Measurements from ENCODE around the gene CABLES1. TPM values are rescaled to one million over a fixed set of nuclear protein-coding genes. Genes with fewer than 3 reads are reported as not detected.
"Not testable (repeated sequence)": the region's sequence is repeated elsewhere in the genome, so short reads cannot be mapped to it uniquely, and the experiment has no call there.

The CABLES1 gene
- total RNA-seq, 1 experiment from 2014 or later, result 9.6 TPM

DNA sequence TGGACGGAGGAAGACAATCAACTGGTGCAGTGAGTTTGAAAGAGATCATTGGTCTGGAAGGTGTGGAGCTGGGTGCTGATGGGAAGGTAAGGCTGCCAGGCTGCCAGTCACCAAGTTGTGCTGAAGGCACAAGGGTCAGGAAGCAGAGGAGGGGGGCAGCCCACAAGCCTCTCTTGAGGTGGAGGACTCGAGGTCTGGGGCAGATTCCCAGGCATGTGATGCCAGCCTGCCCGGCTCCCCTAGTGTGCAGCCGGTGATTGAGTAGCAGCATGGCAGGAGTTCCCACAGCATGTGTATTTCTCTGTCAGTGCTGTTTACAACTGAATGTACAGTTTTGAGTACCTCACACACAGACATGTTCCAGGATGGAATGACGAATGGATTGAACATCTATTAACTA is 99.3 kb downstream of the CABLES1 start:
- no peaks in the 10 kb centered on the region for H3K27me3 ChIP-seq (ENCODE audit: control insufficient read depth, insufficient read depth, low read length)
- H3K36me3 ChIP-seq (replicated peaks; ENCODE audit: control insufficient read depth, insufficient read depth, low read length), result peaks cover 4% of the 10 kb centered on the region
- no peak for DNase-seq

DNA sequence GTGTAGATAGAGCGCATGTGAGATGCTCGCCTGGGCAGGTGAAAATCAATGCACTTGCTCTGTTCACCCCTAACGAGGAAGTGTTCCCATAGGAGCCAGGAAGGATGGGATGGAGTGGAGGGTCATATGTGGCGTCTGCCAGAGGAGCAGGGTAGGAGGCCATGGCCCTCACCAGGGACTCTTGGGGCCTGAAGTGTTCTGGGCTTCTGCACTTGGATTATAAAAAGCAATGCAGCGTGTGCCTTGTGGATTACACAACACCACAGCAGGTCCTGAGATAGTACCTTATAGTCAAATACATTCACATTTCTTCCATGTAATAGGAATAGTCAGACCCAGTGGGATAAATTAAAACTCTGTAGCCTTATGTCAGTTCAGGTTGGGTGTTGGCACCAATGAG is 100.1 kb downstream of the CABLES1 start:
- no peak for DNase-seq
- Histone ChIP-seq H3K4me3 (ENCODE audit: insufficient read depth, low read depth, low read length) (no peak overlapping the region), H3K36me3 (replicated peaks; ENCODE audit: control insufficient read depth, insufficient read depth, low read length) (peaks cover 4% of the 10 kb centered on the region), H3K27me3 (ENCODE audit: control insufficient read depth, insufficient read depth, low read length) (no peaks in the 10 kb centered on the region)

More for the DNA sequence above, 99.3 kb downstream of the CABLES1 start:
- H3K4me3 ChIP-seq (ENCODE audit: insufficient read depth, low read depth, low read length), result no peak overlapping the region

DNA sequence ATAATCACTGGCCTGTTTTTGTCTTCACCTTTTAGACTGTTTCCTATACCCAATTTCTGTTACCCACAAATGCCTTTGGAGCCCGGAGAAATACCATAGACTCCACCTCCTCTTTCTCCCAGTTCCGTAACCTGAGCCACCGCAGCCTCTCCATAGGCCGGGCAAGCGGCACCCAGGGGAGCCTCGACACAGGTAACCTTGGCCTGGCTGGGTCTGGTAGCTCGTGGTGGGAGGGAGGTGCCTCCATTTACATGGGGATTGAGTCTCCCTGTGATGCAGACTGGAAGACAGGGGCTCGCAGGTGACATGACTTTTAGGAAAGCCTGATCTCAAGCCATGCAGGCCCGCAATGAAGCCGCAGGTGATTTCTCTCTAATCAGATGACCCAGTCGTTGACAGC is 100.6 kb downstream of the CABLES1 start:
- H3K36me3 ChIP-seq (replicated peaks; ENCODE audit: control insufficient read depth, insufficient read depth, low read length), result peaks cover 4% of the 10 kb centered on the region
- H3K4me3 ChIP-seq (ENCODE audit: insufficient read depth, low read depth, low read length), result no peak overlapping the region
- DNase-seq, result peak; percentile 78
- no peaks in the 10 kb centered on the region for H3K27me3 ChIP-seq (ENCODE audit: control insufficient read depth, insufficient read depth, low read length)

DNA sequence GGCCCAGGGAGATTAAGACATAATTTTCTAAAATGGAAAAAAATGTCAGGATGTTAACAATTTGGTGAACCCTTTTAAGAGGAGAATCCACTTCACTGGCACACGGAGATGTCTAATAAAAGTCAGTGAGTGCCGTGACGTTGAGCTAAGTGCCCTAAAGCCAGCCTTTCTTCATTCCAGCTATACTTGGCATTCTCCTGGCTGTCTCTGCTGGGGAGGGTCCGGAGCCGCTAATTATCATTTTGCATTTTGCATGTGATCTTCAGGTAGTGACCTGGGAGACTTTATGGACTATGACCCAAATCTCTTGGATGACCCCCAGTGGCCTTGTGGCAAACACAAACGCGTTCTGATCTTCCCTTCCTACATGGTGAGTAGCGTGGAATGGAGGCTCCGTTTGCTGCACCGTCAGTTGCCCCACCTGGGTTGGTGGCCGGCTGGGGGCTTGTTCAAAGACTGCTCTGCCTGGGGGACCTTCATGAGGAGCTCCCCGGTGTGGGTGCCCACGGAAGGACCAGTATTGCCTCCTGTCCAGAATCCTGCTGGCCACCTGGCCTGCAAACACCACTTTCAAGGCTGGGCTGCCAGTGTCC is 101.7 kb downstream of the CABLES1 start:
- DNase-seq, result no peak
- H3K36me3 ChIP-seq (replicated peaks; ENCODE audit: control insufficient read depth, insufficient read depth, low read length), result peaks cover 4% of the 10 kb centered on the region
- H3K27me3 ChIP-seq (ENCODE audit: control insufficient read depth, insufficient read depth, low read length), result no peaks in the 10 kb centered on the region
- H3K4me3 ChIP-seq (ENCODE audit: insufficient read depth, low read depth, low read length), result no peak overlapping the region

DNA sequence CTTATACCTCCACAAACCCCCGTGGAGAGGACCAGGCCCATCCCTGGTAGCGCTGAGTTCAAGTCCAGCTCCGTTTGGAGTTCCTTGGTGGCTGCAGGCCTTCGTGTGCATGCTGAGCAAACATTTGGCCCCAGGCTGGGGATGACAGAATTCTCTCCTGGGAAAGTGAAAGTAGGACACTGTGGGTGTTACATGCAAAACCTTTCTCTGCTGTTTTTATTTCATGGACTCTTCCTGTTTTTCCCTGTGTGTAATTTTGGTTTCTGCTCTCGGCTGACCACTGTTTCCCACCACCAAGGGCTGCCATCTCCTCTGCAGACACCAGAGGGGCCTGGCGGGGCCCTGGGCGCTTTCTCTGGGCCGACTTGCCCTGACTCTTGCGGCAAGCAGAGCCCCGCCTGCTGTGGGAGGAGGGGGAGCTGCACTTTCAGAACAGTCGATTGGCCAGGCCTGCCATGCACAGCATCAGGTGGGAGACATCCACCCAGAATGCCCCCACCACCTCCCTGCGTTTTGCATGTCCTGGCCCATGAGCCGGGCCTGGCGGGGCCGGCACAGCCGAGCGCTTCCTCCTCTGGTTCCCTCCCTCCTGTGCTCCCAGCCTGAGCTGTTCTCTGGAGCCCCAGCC is 102.4 kb downstream of the CABLES1 start:
- DNase-seq, result peak; percentile 87
- Histone ChIP-seq H3K4me3 (ENCODE audit: insufficient read depth, low read depth, low read length) (no peak overlapping the region), H3K27me3 (ENCODE audit: control insufficient read depth, insufficient read depth, low read length) (no peaks in the 10 kb centered on the region), H3K36me3 (replicated peaks; ENCODE audit: control insufficient read depth, insufficient read depth, low read length) (peaks cover 4% of the 10 kb centered on the region)

DNA sequence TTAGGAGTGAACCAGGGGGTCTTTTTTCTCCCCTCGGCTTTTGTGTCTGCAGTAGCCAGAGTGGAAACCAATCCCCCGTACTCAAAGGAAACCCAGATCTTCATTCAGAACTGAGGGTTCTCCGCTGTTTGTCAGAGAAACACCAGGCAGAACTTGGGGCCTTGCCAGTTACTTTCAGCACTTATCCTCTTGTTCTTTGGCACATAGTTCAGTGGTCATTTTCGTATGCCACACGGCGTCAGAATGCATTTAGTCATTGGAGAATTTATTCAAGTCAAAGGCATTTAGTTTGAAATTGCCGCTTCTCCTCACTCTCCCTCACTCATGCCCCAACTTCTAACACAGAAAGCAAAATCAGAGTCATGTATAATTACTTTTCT is 102.9 kb downstream of the CABLES1 start:
- H3K27me3 ChIP-seq (ENCODE audit: control insufficient read depth, insufficient read depth, low read length), result no peaks in the 10 kb centered on the region
- no peak for DNase-seq
- no peak overlapping the region for H3K4me3 ChIP-seq (ENCODE audit: insufficient read depth, low read depth, low read length)
- H3K36me3 ChIP-seq (replicated peaks; ENCODE audit: control insufficient read depth, insufficient read depth, low read length), result peaks cover 4% of the 10 kb centered on the region

DNA sequence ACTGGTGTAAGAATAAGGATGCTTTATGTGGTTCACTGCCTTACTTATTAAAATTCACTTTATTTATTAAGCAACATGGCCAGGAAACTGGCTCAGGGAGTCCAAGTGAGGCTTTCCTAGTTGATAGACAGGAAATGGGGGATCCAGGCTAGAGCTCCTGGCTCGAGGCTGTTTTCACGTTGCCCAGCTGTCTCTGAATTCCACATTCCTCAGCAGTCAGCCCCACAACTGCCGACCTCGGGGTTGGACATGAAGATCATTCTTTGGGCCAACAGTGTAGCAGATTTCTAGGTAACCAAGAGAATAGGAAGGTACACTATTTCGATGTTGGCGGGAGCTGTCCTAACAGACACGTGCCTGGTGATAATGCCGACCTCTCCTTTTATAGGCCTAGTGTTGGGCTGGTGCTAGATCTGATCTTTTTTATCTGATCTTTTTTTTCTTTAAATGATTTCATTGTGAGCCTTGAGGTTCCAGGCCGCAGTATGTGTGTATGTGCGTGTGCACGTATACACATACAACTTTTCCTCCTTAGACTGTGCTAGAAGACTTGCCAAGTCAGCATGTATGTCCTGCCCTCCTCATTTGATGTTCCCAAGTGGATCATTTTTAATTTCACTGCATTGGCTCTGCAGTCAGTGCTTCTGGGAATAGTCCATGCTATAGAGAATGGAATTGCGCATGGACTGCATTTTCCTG is 103.5 kb downstream of the CABLES1 start:
- Histone ChIP-seq H3K4me3 (ENCODE audit: insufficient read depth, low read depth, low read length) (no peak overlapping the region), H3K36me3 (replicated peaks; ENCODE audit: control insufficient read depth, insufficient read depth, low read length) (peaks cover 4% of the 10 kb centered on the region), H3K27me3 (ENCODE audit: control insufficient read depth, insufficient read depth, low read length) (no peaks in the 10 kb centered on the region)
- DNase-seq, result no peak

DNA sequence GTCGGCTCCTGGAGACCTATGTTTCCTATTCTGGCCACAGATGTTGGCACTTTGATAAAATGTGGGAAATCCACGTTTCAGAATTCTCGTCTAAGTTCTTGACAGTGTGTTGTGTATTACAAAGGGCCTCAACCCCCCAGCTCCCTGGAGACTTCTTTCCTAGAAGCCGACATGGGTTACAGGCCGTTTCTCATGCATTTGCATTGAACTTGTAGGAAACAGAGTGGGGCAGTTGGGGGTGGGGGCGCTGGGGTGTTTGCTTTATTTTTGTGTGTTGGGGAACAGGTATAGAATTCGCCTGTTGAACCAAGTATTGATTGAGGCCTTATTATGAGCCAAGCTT is 104.0 kb downstream of the CABLES1 start:
- Histone ChIP-seq H3K4me3 (ENCODE audit: insufficient read depth, low read depth, low read length) (no peak overlapping the region), H3K36me3 (replicated peaks; ENCODE audit: control insufficient read depth, insufficient read depth, low read length) (peaks cover 4% of the 10 kb centered on the region), H3K27me3 (ENCODE audit: control insufficient read depth, insufficient read depth, low read length) (no peaks in the 10 kb centered on the region)
- no peak for DNase-seq

DNA sequence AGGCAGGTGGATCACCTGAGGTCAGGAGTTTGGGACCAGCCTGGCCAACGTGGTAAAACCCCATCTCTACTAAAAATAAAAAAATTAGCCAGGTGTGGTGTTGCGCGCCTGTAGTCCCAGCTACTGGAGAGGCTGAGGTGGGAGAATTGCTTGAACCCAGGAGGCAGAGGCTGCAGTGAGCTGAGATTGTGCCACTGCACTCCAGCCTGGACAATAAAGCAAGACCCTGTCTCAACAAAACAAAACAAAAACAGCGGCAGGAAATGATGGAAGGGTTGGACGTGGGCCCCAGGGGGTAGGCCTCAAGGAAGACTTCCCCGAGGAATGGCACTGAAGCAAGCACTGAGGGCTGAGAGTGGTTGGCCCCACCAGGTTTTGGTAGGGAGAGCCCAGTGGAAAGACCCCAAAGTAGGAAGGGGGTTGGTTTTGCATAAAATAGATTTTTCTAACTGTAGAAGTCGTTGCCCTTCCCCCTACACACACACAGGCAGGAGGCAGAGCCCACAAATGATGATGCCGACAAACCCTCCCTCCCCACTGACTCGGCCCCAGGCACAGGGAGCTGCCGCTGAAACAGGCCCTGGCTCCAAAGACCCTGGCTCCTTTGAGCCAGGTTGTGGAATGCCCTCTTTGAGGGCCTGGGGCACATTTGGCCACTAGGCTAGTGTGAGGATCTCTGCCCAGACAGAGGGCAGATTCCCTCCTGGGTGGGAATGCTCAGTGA is 104.8 kb downstream of the CABLES1 start:
- Histone ChIP-seq H3K4me3 (ENCODE audit: insufficient read depth, low read depth, low read length) (no peak overlapping the region), H3K36me3 (replicated peaks; ENCODE audit: control insufficient read depth, insufficient read depth, low read length) (peaks cover 4% of the 10 kb centered on the region), H3K27me3 (ENCODE audit: control insufficient read depth, insufficient read depth, low read length) (no peaks in the 10 kb centered on the region)
- no peak for DNase-seq

DNA sequence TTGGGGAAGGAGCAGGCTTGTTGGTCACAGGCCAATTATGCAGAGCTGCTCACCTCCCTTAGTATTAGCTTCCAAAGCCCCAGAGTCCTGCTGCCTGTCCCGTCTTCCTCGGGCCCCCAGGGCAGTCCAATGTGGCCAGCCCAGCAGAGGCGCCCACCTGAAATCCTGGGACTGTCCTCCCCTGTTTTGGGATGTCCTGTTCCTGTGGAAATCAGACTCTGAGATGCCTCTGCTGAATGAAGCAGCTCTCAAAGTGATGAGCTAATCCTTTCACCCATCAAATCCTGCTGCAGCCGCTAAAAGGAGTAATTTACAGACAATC is 105.3 kb downstream of the CABLES1 start:
- DNase-seq, result no peak

DNA sequence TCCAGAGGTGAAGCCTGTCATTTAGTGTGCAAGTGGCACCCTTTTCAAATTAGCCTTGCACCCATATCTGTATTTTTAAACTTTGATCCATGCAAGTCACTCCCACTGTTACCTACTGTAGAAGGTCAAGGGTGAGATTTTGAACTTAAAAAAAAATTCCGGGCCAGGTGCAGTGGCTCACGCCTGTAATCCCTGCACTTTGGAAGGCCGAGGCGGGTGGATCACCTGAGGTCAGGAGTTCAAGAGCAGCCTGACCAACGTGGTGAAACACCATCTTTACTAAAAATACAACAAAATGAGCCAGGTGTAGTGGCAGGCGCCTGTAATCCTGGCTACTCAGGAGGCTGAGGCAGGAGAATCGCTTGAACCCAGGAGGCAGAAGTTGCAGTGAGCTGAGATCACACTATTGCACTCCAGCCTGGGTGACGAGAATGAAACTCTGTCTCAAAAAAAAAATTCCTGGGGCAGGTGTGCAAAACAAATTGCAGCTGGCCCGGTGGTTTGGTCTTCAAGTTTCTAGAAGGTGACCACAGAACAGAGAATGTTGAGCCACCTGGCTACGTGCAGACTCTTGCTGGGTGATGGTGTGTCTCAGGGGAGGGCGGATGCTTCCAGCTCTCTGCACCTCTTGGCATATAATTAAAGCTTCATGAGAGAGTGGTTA is 106.7 kb downstream of the CABLES1 start:
- DNase-seq; H3K27me3 ChIP-seq (ENCODE audit: control insufficient read depth, insufficient read depth, low read length); H3K36me3 ChIP-seq (replicated peaks; ENCODE audit: control insufficient read depth, insufficient read depth, low read length); H3K4me3 ChIP-seq (ENCODE audit: insufficient read depth, low read depth, low read length): not testable (repeated sequence)

More for the DNA sequence above, 105.3 kb downstream of the CABLES1 start:
- Histone ChIP-seq H3K27me3 (ENCODE audit: control insufficient read depth, insufficient read depth, low read length) (no peaks in the 10 kb centered on the region), H3K36me3 (replicated peaks; ENCODE audit: control insufficient read depth, insufficient read depth, low read length) (peaks cover 6% of the 10 kb centered on the region), H3K4me3 (ENCODE audit: insufficient read depth, low read depth, low read length) (no peak overlapping the region)

DNA sequence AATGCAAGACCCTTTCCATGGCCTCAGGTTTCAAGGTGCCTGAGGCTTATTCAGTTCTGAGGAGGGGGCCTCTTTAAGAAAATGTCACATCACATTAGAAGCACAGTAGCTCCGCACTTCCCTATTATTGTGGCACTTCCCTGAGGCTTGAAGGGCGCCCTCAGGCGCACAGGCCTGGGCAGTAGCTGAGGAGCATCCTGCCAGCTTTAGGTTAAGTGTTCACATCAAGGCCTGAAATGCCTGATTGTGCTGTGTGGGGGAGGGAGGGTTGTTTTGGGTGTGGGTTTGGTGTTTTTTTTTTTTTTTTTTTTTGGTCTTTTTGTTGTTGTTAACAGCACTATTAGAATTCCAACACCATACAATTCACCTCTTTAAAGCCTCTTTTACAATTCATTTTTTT is 107.9 kb downstream of the CABLES1 start:
- Histone ChIP-seq H3K27me3 (ENCODE audit: control insufficient read depth, insufficient read depth, low read length) (no peaks in the 10 kb centered on the region), H3K4me3 (ENCODE audit: insufficient read depth, low read depth, low read length) (no peak overlapping the region), H3K36me3 (replicated peaks; ENCODE audit: control insufficient read depth, insufficient read depth, low read length) (peaks cover 3% of the 10 kb centered on the region; the same call in 1 of the 2 replicates)
- DNase-seq, result peak; percentile 67

DNA sequence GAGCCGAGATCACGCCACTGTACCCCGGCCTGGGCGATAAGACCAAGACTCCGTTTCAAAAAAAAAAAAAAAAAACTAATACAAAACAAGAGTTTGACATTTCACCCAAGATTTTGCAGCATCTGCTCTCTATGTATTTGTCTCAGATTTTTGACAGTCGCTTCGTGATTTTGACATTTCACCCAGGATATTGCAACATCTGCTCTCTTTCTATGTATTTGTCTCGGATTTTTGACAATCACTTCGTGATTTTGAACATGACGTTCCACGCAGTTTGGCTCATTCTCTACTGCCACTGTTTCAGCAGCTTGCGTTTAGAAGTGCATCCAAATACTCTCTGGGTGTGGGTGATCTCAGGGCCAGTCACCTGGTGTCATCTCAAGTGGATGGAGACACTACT is 108.5 kb downstream of the CABLES1 start:
- H3K36me3 ChIP-seq (replicated peaks; ENCODE audit: control insufficient read depth, insufficient read depth, low read length), result peaks cover 3% of the 10 kb centered on the region; the same call in 1 of the 2 replicates
- H3K4me3 ChIP-seq (ENCODE audit: insufficient read depth, low read depth, low read length), result no peak overlapping the region
- no peaks in the 10 kb centered on the region for H3K27me3 ChIP-seq (ENCODE audit: control insufficient read depth, insufficient read depth, low read length)
- DNase-seq, result no peak

DNA sequence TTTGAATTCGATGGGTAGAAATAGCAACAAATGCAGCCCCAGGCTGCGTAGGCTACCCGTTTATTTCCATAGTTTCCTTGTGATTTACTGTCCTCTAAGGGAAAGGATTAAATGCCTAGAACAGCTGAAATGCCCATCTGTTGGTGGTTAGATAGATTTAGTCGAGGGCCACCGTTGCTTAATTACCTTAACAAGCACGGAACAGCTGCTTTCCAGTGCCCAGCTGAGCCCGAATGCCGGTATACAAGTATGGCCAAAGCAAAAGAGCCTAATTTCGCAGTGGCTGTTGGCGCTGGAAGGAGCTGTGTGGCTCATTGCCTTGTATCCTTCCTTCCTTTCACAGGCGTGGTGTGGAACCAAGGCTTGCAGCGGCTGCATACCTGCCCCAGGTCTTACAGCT is 109.1 kb downstream of the CABLES1 start:
- Histone ChIP-seq H3K36me3 (replicated peaks; ENCODE audit: control insufficient read depth, insufficient read depth, low read length) (peaks cover 3% of the 10 kb centered on the region; the same call in 1 of the 2 replicates), H3K4me3 (ENCODE audit: insufficient read depth, low read depth, low read length) (no peak overlapping the region), H3K27me3 (ENCODE audit: control insufficient read depth, insufficient read depth, low read length) (no peaks in the 10 kb centered on the region)
- no peak for DNase-seq

Data from H7 (cell line).